GM12801 (cell line): ENCODE measurements around the gene BRSK2.

Experiments
- TF ChIP-seq, protein P1 (sequence below): IDR thresholded peaks from one replicate; pipeline ENCODE4 v1.5.1; 2011; ENCODE audit warnings: control low read depth; ENCODE audit not compliant: insufficient read length; ENCODE audit errors: extremely low read depth

Gene BRSK2

DNA sequence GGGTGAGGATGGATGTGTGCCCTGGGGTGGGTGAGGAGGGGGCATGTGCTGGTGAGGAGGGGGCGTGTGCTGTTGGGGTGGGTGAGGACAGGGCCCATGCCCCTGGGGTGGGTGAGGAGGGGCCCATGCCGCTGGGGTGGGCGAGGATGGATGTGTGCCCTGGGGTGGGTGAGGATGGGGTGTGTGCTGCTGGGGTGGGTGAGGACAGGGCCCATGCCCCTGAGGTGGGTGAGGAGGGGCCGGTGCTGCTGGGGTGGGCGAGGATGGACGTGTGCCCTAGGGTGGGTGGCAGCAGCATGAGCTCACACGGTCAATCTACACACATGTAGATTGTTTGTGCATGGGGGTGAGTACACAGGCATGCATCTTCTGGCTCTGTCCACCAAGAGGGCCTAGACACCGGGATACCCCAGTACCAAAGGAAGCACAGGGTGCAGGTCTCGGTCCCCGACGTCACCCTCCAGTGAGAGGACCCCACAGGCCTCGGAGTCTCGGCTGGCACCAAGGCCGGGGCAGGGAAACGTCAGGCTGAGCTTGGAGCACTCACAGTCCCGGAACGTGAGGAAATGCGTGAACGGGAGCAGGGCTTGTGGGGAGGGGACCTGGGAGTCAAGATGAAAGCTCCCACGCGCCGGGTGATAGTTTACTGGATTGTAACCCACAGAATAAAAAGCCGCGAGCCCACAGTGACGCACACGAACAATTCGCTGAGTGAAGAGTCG is 42.9 kb upstream of the BRSK2 start:
- TF ChIP-seq, protein P1, sequence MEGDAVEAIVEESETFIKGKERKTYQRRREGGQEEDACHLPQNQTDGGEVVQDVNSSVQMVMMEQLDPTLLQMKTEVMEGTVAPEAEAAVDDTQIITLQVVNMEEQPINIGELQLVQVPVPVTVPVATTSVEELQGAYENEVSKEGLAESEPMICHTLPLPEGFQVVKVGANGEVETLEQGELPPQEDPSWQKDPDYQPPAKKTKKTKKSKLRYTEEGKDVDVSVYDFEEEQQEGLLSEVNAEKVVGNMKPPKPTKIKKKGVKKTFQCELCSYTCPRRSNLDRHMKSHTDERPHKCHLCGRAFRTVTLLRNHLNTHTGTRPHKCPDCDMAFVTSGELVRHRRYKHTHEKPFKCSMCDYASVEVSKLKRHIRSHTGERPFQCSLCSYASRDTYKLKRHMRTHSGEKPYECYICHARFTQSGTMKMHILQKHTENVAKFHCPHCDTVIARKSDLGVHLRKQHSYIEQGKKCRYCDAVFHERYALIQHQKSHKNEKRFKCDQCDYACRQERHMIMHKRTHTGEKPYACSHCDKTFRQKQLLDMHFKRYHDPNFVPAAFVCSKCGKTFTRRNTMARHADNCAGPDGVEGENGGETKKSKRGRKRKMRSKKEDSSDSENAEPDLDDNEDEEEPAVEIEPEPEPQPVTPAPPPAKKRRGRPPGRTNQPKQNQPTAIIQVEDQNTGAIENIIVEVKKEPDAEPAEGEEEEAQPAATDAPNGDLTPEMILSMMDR, result no peak

DNA sequence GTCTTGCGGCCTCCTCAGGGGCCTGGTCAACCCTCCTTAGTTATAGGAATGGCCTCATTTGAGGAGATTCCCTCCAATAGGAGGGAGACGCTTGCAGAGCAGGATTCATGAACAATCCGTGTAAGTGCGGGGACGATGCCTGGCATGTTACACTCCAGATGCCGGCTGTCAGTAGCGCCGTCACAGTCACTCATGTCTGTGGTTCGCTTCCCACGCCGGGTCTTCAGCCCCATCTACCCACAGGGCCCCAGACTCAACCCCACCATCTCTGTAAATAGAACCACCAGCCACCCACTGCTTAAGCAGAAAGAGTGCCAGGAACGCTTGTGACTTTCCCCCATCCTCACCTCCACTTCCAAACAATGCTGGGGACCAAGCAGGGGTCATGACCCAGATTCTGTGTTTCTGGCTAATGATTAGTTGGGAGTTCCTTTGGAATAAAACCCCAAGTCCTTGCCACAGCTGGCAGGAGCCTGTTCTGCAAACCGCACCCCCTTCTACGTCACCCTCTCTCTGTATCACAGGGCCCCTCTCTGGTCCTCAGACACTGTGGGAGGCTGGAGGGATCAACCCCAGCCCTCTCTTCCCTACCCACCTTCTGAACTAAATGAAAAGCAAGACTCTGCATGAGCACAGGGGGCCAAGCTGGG is 41.5 kb upstream of the BRSK2 start:
- TF ChIP-seq, protein P1, result no peak

DNA sequence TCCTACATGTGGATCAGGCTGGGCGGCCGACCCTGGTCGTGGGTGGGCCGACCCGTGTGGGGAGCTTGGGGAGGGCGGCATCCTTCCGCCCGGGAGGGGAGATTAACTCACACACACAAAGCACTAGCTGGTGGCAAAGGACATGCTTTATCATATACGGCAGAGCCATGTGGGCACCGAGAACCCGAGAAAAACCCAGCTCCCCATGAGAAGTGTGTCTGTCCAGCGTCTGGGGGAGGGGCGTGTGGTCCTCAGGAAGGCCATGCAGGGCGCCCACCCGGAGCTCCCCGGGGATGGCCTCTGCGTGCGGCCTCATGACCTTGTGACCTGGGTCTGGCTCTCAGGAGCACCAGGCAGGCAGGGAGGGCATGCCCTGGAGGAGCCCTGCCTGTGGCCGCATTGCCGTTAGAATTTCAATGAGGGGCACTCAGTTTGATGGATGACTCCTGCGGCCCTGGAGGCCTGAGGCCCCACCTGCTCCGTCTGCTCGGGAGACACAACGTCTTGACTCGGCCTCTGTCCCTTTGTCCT is 40.9 kb upstream of the BRSK2 start:
- TF ChIP-seq, protein P1, result no peak

DNA sequence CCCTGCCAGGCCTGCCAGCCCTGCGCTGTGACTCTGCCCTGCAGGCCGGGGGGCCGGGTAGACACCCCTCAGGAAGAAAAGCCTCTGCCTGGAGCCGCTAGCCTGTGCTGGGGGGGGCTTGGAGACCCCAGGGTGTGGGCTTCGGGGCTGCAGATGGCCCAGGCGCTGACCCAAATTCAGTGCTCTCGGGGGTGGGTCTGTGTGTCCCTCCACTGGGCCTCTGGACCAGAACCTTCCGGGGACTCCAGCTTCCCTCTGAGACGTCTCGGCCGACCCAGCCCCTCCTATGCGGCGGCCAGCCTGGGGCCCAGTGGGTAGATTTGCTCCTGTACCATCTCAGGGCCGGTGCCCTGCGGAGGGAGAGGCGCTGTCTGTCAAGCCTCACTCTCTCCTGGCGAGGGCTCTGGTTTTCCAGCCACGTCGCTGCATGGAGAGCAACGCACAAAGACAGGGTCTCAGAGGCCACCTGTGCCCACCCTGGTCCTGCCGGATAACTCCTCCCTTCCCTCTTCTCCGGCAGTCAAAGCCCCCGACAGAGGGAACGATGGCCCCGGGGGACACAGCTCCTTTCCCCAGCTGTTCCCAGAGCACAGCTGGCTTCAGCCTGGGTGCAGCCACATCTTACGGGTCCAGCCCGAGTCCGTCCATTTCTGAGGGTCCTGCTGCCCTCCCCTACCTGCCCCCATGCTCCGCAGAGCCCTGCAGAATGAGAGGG is 40.2 kb upstream of the BRSK2 start:
- TF ChIP-seq, protein P1, result no peak

DNA sequence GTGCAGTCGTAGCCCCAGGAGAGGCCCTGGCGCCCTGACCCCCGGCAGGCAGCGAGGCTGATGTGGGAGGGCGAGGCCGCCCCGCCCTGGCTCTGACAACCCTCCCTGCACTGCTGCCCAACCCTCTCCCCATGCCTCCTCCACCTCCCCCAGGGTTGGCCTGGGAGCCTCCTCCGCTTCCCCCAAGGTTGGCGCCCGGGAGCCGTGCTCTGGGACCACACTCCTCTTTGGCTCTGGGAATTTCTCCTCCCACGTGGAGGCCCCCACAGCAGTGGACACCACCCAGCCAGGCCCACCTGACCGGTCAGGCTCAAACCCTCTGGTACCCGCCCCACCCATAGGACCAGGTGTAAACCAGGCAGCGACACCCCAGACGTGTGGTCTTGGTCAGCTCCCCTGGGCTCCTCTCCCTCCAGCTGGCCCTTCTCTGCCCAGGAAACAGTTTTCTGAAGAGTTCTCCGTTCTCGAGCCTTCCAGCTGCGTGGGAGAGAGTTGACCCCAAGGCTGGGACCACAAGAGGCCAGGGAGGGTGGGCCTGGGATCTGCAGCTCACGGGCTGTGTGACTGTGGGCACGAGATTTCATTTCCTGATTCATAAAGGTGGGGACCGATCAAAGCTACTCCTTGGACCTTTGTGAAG is 39.5 kb upstream of the BRSK2 start:
- TF ChIP-seq, protein P1, result no peak

DNA sequence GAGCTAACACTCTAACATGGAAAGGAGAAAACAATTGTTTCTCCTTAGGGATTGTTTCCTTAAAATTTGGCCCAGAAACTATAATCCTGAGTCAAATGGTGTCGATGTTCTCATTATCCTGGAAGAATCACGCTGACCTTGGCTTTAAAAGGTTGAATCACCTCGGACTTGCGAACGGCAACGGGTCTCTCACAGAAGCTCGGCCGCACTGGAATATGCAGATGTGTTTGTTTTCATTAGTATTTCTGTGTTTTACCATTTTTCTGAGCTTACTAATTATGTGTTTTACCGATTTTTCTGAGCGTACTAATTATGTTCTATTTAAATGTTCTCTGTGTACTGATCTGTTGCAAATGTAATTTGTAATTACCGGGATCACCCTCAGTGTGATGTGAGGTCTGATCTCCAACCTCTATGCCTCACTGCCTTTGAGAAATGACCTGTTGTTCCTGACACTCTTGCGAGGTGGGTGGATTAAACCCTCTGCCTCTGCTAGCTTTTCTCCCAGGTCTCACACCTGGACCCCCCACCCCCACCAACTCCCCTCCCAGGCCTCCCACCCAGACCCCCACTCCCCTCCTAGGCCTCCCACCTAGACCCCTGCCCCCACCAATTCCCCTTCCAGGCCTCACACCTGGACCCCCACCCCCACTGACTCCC is 38.3 kb upstream of the BRSK2 start:
- TF ChIP-seq, protein P1, result no peak
